ENCODE data around the gene SLC28A3.

The SLC28A3 gene

GRCh38 chr9:84338792-84339191 is 1.8 kb downstream of the SLC28A3 start:
- DNase-seq, result no peak

- no peak for DNase-seq
Measured at GRCh38 chr9:84337252-84337651, 3.3 kb downstream of the SLC28A3 start.

- DNase-seq, result no peak
Measured at GRCh38 chr9:84331119-84331809, 9.3 kb downstream of the SLC28A3 start.

- no peak for DNase-seq
Measured at GRCh38 chr9:84330246-84330645, 10.3 kb downstream of the SLC28A3 start.

GRCh38 chr9:84327184-84327583 is 13.4 kb downstream of the SLC28A3 start:
- no peak for DNase-seq

DNA sequence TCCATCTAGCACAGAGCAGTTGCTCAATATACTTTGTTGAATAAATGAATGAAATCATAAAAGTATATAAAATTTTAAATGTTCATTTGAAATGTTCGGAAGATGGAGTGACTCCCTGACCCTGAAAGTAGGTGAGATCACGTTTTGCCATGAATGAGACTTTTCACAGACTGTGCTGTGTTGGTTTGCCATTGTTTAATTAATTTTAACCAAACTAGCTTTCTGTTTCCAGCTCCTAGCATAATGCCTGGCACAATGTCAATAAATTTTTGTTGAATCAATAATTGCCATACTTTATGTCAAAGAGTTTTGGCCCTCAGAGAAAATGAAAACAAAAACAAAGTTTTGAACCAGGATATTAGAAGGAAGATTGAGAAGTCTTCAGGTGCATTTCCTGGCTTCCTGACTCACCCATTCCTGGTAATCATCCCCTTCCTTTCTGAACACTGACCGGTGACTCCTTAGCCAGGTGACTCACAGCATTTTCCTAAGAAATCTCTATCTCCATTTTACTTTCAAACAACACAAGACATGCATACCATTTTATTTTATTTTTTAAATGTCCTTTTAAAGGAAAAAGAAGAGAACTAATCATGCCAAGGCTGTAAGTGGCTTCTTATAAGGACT is 15.1 kb downstream of the SLC28A3 start:
- no peak for DNase-seq

DNA sequence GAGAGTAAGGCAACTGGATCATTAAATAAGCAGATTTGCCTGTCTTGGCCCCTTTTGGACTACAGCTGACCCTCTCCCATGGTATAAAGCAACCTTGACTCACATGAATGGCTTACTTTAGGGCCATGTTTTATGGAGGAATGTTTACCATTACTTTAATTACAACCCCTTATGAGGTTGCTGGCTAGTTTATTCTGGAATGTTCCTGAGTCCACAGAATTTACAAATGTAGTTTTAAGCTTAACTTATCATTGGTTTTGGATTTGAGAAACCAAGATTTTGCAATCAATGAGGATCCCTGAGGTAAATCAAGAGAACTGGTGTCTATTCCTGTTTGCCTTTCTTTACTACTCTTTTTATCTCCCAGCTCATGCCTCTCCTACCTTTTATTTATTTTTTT is 15.7 kb downstream of the SLC28A3 start:
- no peak for DNase-seq

DNA sequence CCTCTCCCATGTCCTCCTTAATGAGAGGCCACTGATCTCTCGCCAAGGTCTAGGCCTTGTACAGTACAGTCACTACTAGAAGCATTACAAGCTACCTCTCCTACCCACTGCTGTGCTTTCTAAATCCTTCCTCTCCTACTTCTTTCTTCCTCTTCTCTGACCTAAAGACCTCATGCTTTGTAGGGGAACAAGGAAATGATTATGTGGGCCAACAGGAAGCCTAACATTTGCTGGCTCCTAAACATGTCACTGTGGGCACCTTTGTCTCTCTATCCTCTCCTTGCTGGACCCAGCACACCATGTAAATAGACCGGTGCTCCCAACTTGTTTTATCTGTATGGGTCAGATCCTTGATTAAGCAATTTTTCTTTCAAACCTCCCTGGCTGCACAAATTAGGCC is 16.7 kb downstream of the SLC28A3 start:
- no peak for DNase-seq

DNA sequence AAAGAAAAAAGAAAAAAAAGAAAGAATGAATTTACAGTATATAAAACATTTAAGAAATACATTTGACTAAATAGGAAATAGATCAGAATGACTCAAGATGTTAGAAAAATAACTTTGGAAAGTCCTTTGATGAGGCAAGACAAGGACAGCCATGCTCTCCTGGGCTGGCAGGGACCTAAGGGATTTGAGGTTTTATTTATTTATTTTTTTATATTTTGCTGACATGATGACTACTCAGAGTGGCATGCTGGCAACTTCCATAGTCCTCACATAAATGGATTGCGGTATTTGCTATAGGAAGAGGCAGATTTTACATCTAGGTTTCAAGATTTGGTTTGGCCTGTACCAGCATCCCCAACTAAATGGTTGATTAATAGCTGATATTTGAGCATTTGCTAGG is 17.7 kb downstream of the SLC28A3 start:
- DNase-seq, result no peak

DNA sequence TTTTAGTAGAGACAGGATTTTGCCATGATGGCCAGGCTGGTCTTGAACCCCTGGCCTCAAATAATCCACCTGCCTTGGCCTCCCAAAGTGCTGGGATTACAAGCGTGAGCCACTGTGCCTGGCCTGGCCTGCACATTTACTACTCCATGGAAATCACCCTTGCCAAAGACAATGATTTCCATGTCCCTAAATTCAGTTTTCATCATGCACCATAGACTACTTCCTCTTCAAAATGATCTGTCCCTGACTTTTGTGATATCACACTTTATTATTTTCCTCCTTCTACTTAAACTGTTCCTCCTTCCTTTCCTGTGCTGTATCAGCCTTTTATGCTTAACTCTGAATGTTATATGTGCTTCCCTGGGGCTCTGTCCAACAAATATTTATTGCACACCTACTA is 20.3 kb downstream of the SLC28A3 start:
- DNase-seq, result no peak

DNA sequence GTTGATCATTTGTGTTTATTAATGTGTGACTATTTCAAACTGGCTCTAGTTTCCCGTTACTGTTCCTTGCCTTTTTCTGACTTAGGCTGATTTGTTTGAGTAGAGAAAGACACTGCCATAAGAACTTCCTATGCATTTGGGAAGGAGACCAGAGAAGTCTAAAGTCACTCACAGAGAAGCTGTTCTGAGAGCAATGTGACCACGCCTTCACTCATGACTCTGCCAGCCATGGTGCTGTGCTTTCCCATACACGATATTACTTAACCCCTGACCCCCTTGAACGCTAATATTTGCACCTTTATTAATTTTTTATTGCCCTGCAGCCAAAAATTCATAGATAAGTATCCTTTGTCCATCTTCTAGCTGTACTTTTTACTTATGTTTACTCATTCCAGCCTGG is 20.9 kb downstream of the SLC28A3 start:
- DNase-seq, result no peak

GRCh38 chr9:84318981-84319380 is 21.6 kb downstream of the SLC28A3 start:
- no peak for DNase-seq

- DNase-seq, result no peak
Measured at GRCh38 chr9:84317563-84317962, 23.0 kb downstream of the SLC28A3 start.

GRCh38 chr9:84315278-84315877 is 25.2 kb downstream of the SLC28A3 start:
- peak; percentile 40 for DNase-seq

DNA sequence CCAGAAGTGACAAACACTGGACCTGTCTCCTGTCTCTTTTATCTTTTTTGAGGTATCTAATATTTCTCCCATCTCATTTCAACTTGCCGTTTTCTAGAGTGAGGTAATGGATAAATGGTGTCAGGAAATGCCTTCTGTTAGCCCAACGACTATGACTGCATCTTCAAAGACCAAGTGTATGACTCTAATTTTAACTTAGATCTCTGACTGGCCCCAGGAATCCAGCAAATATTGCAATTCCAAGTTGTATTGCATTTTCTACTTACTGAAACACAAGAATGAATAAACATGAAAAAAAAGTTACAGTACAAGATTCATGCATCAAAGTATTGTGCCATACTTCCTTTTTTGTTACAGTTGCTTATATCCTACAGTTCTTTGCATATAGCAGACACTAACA is 26.3 kb downstream of the SLC28A3 start:
- no peak for DNase-seq

DNA sequence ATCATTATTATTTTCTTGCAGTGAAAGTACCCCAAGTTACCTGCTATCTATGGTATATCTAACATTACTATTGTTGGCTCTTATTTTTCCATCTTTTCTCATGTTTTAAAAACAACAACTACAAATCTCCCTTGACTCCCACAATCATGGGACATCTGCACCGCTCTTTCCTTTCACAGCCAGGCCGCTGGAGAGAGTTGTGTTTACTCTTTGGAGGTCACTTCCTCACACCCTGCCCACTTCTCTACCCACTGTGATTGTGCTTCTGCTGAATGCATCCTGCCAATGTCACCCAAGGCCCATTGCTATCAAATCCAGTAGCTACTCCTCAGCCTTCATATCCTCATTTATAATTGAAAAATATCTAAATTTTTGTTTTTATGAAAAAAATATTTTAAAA is 29.7 kb downstream of the SLC28A3 start:
- DNase-seq, result no peak

DNA sequence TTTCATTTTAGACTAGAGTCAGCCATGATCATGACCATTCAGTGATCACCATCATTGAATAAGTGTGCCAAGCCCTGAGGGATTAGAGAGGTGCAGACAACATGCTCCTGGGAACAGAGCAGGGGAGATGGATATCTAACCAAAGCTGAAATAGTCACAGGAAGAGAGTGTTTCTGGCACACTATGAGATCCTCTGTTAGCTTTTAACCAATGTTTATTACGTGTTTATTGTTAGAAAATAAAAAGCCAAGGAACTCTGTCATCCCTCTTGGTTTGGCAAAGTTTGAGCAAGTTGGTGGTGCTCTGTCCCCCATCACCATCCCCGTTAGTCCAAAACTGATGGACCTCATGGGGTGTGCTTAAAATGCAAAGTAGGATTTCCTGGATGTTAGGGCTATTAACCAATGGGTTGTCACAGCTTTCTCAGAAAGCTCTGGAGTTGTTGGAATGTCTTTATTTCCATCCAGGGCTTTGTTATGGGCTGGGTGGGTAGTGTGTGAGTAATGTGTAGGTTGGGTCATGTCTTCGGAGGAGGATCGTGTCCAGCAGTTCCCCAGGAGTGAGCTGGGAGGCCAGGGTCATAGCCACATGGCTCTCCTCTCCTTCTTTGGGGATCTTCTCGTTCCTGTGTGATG is 34.9 kb downstream of the SLC28A3 start:
- no peak for DNase-seq

DNA sequence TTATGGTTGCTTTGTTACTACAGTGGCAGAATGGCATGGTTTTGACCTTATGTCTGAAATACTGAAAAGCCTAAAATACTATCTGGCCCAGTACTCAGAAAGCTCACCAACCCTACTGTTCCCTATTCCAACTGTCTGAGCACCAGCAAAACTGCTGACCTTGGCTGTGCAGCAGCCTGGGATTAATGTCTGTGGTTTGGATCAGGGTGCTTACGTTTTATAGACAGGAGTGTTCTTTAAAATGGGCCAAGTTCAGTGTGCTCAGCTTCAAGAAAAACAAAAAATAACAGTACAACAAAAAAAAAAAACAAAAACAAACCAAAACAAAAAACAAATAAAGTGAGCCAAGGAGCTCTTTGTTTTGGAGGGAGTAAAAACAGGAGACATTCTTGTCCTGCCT is 36.4 kb downstream of the SLC28A3 start:
- DNase-seq, result no peak

GRCh38 chr9:84303061-84303460 is 37.5 kb downstream of the SLC28A3 start:
- DNase-seq, result no peak

DNA sequence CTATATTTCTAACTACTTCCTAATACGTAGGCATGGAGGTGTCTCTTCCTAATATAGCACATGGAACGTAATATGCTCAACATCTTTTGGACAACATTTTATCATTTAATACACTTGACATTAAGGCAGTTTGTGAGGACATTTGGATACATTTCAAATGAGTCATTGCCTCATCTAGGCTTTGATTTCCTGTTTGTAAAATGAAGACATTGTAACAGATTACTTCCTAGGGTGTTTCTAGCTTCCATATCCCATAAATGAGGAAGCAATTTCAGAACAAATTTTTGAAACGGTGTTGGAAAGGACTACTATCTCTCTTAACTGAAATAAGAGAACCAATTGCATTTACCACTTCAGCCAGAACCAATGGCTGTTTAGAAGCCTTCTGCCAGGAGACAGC is 38.7 kb downstream of the SLC28A3 start:
- DNase-seq, result no peak

DNA sequence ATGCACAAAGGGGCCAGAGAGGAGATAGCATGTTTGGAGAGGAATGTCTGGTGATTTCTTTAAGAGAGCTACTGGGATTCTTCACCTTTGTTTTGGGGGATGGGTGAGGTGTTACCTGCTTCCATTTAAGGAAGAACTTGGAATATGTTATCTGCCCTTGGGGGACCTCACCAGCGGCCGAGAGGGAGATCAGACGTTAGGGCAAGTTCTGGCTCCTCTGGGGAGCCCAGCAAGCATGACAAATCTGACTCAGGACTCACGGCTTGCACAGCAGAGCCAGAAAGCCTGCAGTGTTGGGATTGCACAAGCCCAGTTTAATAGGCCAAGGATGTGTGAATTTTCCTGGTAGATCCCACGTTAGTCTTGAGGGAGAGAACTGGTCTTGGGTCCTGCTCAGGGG is 40.3 kb downstream of the SLC28A3 start:
- DNase-seq, result no peak

- DNase-seq, result no peak
Measured at GRCh38 chr9:84297162-84297821, 43.3 kb downstream of the SLC28A3 start.

DNA sequence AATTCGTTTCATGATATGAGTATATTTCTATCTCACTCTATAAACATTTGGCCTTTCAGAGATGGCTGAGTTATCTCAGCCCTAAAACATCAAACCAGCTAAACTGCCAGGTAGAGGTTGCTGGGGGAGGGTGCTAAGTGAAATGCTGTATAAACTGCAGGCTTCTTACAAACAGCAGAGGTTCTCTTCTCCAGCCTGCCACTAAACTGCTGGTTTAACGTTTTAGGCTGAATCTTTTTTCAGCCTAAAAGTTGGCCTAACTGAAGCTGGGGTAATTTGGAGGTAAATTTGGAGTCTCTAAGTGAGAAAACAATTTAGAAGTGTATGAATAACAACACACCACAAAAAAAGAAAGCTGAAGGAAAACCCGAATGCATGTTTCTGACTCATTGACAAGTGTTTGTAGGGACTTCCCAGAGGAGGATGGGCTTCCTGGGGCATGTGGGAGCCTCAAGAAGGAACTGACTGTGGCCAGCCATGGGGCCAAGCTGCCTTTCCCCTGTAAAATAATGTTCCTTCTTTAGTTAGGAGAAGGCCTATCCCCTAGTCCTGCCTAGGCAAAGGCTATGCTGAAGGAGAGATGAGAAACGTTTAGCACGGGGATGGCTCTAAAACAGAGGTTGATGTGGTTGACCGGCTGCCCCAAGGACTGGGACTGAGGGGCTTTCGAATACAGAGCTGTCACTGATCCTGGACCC is 44.3 kb downstream of the SLC28A3 start:
- peak; percentile 41 for DNase-seq

Data from activated CD4-positive, CD25-positive, alpha-beta regulatory T cell treated with anti-CD3 and anti-CD28 coated beads, Interleukin-2, amount 50 U/mL, for 72 hours (primary cell).